Measurements from ENCODE around the gene OR9Q1. TPM values are rescaled to one million over a fixed set of nuclear protein-coding genes. Genes with fewer than 3 reads are reported as not detected.

OR9Q1 gene
- total RNA-seq, 6 donors from 2014 or later, result not detected

DNA sequence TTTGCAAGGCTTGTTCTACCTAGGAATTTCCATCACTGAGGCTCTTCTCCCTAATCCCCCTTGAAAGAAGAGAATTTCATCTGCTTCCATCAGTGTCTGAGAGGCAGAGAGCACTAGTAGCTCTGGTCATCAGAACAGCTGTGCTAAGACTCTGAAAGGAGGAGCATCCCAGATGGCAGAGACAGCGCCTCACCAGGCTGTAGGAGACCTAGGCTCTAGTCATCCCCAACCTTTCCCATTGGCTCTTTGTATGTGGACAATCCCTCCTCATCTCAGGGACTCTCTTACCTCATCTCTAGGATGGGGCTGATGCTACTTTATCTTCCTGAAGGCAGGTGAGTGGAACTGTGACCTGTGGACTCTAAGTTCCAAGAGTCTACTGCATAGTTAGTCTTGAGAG lies 110.5 kb downstream of the OR9Q1 start:
- H3K9me3 ChIP-seq, result no peaks in the 10 kb centered on the region
- 95% methylated on average over 1 of the region's 1 CpG; no CpG with 5 or more reads in 1 of the 2 donors for WGBS, 2 donors
- TF ChIP-seq, protein P1, sequence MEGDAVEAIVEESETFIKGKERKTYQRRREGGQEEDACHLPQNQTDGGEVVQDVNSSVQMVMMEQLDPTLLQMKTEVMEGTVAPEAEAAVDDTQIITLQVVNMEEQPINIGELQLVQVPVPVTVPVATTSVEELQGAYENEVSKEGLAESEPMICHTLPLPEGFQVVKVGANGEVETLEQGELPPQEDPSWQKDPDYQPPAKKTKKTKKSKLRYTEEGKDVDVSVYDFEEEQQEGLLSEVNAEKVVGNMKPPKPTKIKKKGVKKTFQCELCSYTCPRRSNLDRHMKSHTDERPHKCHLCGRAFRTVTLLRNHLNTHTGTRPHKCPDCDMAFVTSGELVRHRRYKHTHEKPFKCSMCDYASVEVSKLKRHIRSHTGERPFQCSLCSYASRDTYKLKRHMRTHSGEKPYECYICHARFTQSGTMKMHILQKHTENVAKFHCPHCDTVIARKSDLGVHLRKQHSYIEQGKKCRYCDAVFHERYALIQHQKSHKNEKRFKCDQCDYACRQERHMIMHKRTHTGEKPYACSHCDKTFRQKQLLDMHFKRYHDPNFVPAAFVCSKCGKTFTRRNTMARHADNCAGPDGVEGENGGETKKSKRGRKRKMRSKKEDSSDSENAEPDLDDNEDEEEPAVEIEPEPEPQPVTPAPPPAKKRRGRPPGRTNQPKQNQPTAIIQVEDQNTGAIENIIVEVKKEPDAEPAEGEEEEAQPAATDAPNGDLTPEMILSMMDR (IDR thresholded peaks at IDR 0.05), result no peak
- TF ChIP-seq POLR2AphosphoS5 (IDR thresholded peaks at IDR 0.05), result no peak
- TF ChIP-seq EP300 (IDR thresholded peaks at IDR 0.05), result no peak
- TF ChIP-seq POLR2A (IDR thresholded peaks at IDR 0.05), result no peak
- no peak overlapping the region for H3K27ac ChIP-seq
- DNase-seq, result no peak
- no peak for ATAC-seq (ENCODE audit: low FRiP score in 2 of 2)
- H3K4me1 ChIP-seq, result no peaks in the 10 kb centered on the region
- H3K4me3 ChIP-seq, result no peak overlapping the region
- H3K36me3 ChIP-seq, result no peaks in the 10 kb centered on the region
- H3K27me3 ChIP-seq, result no peaks in the 10 kb centered on the region

DNA sequence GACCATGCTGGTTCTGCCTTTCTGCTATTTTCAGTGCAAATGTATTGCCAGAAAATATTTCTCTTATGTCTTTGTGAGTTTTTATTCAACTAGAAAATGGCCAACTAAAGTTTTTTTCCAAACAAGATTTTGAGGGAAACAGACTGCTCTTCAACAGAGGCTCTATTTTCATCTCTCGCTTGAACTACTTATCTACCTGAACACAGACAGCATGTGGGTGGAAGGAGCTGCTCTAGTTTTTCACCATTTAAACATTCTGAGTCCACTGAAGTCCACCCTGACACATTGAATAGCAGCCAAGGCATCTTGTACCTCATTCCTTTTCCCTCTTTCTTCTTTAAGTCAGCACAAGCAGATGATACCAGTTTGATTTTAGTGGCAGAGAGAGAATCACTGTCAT lies 111.5 kb downstream of the OR9Q1 start:
- TF ChIP-seq EP300 (IDR thresholded peaks at IDR 0.05), result no peak
- TF ChIP-seq, protein P1 (IDR thresholded peaks at IDR 0.05), result no peak
- no peak for TF ChIP-seq POLR2AphosphoS5 (IDR thresholded peaks at IDR 0.05)
- no peak for TF ChIP-seq POLR2A (IDR thresholded peaks at IDR 0.05)
- WGBS, 2 donors, result 75 to 83% methylated on average over 1 of the region's 1 CpG
- Histone ChIP-seq H3K27me3 (no peaks in the 10 kb centered on the region), H3K4me1 (no peaks in the 10 kb centered on the region), H3K36me3 (no peaks in the 10 kb centered on the region), H3K9me3 (no peaks in the 10 kb centered on the region), H3K27ac (no peak overlapping the region), H3K4me3 (no peak overlapping the region)
- no peak for DNase-seq
- no peak for ATAC-seq (ENCODE audit: low FRiP score in 2 of 2)

DNA sequence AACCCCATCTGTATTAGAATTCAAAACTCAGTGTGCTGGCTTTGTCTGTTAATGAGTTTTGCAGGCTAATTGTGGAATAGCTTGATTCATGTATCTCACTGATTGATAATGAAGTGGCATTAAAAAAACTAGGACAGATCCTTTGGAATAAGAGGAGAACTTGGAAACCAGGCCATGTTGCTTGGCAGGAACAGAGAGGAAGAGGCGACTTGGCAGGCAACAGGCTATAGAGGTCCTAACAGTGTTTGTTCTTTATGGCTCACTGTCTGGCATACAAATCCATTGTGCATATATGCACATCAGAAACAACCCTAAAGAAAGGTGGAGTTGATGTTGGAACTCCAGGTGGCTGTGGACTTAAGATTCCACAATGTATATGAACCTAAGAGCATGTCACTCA lies 119.1 kb downstream of the OR9Q1 start:
- no peak overlapping the region for H3K4me3 ChIP-seq
- no peaks in the 10 kb centered on the region for H3K9me3 ChIP-seq
- no peaks in the 10 kb centered on the region for H3K27me3 ChIP-seq
- no peak overlapping the region for H3K27ac ChIP-seq
- DNase-seq (no peak), ATAC-seq (ENCODE audit: low FRiP score in 2 of 2) (no peak)
- H3K4me1 ChIP-seq, result no peaks in the 10 kb centered on the region
- no peak for TF ChIP-seq POLR2AphosphoS5 (IDR thresholded peaks at IDR 0.05)
- TF ChIP-seq EP300 (IDR thresholded peaks at IDR 0.05), result no peak
- TF ChIP-seq, protein P1 (IDR thresholded peaks at IDR 0.05), result no peak
- no peak for TF ChIP-seq POLR2A (IDR thresholded peaks at IDR 0.05)
- 61 to 79% methylated on average over 1 of the region's 1 CpG for whole genome bisulfite sequencing, 2 donors
- H3K36me3 ChIP-seq, result no peaks in the 10 kb centered on the region

DNA sequence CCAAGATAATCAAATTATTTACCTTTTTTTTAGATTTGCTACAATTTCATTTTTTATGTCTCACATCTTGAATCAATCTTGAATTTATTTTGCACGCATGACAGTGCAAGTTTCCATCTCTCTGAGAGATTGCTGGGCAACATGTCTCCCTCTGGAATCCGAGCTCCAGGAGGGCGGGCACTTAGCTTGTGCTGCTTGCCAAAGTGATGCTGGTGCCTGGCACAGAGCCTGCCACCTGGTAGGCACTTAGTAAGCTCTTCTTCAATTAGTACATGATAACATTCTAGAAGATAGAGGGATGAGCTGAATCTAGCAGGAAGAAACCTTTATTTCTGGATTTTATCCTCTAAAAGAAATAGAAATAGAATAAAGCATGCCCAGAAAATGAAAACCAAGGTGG lies 129.1 kb downstream of the OR9Q1 start:
- DNase-seq (no peak), ATAC-seq (ENCODE audit: low FRiP score in 2 of 2) (no peak)
- H3K4me1 ChIP-seq, result no peaks in the 10 kb centered on the region
- no peak overlapping the region for H3K4me3 ChIP-seq
- no peaks in the 10 kb centered on the region for H3K9me3 ChIP-seq
- TF ChIP-seq, protein P1 (IDR thresholded peaks at IDR 0.05), result no peak
- TF ChIP-seq POLR2AphosphoS5 (IDR thresholded peaks at IDR 0.05), result no peak
- no peak for TF ChIP-seq EP300 (IDR thresholded peaks at IDR 0.05)
- TF ChIP-seq POLR2A (IDR thresholded peaks at IDR 0.05), result no peak
- H3K27ac ChIP-seq, result no peak overlapping the region
- no peaks in the 10 kb centered on the region for H3K36me3 ChIP-seq
- H3K27me3 ChIP-seq, result no peaks in the 10 kb centered on the region
- 74 to 84% methylated on average over 3 of the region's 3 CpGs for WGBS, 2 donors

DNA sequence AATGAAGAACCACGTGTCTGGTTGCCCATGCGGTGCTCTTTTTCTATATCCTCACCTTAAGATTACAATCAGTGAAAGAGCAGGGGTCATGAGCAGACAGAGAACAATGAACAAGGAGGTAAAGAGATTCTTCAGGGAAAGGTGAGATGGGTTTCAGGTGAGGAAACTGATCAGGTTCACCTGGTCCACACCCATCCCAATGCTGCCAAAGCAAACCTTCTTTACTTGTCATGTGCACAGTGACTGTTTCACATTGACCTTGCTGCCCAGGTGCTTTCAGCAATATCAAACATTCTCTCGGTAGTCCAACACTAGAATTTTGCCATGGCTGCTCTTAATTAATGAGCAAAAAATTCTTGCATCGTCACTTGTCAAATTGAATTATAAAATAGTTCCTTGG lies 140.7 kb downstream of the OR9Q1 start:
- Histone ChIP-seq H3K27ac (no peak overlapping the region), H3K4me1 (no peaks in the 10 kb centered on the region), H3K27me3 (no peaks in the 10 kb centered on the region), H3K9me3 (no peaks in the 10 kb centered on the region), H3K4me3 (no peak overlapping the region), H3K36me3 (no peaks in the 10 kb centered on the region)
- ATAC-seq (ENCODE audit: low FRiP score in 2 of 2) (no peak), DNase-seq (no peak)
- WGBS, 2 donors, result 78 to 81% methylated on average over 4 of the region's 4 CpGs
- TF ChIP-seq EP300 (IDR thresholded peaks at IDR 0.05) (no peak), POLR2AphosphoS5 (IDR thresholded peaks at IDR 0.05) (no peak)
- TF ChIP-seq, protein P1 (IDR thresholded peaks at IDR 0.05), result no peak

Measured in upper lobe of left lung (tissue), 6 donors.